ENCODE measurements around the gene SGCG.
"Not testable (repeated sequence)": the region's sequence is repeated elsewhere in the genome, so short reads cannot be mapped to it uniquely, and the experiment has no call there.

SGCG gene, protein sequence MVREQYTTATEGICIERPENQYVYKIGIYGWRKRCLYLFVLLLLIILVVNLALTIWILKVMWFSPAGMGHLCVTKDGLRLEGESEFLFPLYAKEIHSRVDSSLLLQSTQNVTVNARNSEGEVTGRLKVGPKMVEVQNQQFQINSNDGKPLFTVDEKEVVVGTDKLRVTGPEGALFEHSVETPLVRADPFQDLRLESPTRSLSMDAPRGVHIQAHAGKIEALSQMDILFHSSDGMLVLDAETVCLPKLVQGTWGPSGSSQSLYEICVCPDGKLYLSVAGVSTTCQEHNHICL

GRCh38 chr13:23180711-23181110 is at the start of gene SGCG:
SGCG (plus strand) TSS chr13:23180979; CDS start chr13:23203695, 22,716 bp downstream.
- no peak for DNase-seq

DNA sequence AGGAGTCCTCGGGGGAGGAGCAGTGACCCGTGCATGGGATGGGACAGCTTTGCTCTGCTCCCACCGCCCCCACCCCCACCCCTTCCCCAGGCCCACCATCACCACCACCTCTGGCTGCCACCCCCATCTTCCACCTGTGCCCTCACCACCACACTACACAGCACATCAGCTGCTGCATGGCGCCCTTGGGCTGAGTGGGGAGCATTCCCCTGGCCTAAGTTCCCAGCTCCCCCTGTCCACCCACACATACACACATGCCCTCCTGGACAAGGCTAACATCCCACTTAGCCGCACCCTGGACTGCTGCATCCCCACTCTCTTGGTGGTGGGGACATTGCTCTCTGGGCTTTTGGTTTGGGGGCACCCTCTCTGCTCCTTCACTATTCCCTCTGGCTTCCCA is 46.2 kb upstream of the SGCG start:
- DNase-seq, result no peak

DNA sequence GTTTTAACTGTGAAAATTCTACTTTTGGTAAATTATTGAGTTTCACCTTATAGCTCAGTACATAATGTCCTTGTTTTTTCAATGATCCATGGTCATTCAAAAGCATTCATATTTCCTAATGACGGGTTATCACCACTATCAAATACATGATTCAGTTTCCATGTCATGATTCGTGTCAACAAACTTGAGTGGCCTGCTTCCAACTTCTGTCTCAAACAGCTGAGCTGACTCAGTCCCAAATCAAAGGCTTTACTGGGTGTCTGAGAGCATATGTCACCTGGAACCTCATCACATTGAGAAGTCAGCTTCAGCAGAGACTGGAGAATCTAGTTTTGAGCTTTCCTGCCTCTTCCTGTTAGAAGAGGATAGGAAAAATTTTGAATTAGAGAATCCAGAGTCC is 40.3 kb upstream of the SGCG start:
- no peak for DNase-seq

DNA sequence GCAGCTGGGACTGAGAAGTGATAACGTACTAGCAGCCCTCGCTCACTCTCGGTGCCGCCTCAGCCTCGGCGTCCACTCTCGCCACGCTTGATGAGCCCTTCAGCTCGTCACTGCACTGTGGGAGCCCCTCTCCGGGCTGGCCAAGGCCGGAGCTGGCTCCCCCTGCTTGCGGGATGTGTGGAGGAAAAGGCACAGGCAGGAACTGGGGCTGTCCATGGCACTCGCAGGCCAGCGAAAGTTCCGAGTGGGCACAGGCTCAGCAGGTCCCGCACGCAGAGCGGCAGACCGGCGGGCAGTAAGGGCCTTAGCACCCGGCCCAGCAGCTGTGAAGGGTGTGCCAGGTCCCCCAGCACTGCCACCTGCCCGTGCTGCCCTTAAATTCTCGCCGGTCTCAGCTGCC is 38.8 kb upstream of the SGCG start:
- no peak for DNase-seq

DNA sequence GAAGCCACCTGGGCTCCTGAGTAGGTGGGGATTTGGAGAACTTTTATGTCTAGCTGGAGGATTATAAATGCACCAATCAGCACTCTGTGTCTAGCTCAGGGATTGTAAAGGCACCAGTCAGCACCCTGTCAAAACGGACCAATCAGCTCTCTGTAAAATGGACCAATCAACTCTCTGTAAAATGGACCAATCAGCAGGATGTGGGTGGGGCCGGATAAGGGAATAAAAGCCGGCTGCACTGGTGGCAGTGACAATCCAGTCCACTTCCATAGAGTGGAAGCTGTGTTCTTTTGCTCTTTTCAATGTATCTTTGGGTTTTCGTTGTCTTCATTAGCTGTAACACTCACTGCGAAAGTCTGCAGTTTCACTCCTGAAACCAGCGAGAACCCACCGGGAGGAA is 38.2 kb upstream of the SGCG start:
- DNase-seq, result not testable (repeated sequence)

GRCh38 chr13:23144431-23144830 is 36.3 kb upstream of the SGCG start:
- no peak for DNase-seq

GRCh38 chr13:23146006-23146405 is 34.8 kb upstream of the SGCG start:
- no peak for DNase-seq

DNA sequence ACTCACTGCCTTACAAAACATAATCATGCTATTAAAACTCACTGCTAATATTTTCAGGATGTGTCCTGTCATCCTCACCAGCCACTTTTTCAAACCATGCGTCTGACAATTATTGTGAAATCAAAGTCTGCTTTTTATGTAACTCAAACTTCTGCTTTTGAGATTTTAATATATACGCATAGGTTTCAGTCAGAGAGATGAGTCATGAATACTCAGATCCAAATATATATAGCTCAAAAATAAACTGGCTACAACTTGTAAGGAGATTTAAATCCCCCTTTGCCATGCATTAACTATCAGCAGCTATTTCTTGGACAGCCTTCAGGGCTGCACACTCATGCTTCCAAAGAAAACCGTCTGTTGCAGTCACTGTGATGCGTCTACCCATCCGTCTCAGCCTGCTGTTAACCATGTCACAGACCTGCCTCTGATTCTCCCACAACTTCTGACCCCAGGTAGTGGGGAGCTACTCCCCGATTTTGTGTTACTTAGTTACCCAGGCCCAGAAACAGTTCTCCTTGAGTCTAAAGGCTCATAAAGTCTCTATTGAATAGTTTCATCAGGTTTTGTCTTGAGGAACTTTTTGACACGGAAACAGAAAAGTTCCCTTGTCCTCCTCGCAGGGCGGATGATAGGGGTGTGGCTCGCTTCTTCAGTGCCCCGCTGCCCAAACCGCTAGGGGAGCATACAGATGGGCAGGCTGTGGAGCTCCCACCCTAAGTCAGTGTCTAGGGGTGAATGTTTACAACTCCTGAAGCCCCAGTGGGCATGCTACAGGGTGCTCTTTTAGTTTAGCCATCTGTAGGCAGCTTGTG is 33.8 kb upstream of the SGCG start:
- no peak for DNase-seq

- no peak for DNase-seq
Observed at GRCh38 chr13:23147827-23148226, 33.0 kb upstream of the SGCG start.

GRCh38 chr13:23157781-23158180 is 23.0 kb upstream of the SGCG start:
- DNase-seq, result no peak

DNA sequence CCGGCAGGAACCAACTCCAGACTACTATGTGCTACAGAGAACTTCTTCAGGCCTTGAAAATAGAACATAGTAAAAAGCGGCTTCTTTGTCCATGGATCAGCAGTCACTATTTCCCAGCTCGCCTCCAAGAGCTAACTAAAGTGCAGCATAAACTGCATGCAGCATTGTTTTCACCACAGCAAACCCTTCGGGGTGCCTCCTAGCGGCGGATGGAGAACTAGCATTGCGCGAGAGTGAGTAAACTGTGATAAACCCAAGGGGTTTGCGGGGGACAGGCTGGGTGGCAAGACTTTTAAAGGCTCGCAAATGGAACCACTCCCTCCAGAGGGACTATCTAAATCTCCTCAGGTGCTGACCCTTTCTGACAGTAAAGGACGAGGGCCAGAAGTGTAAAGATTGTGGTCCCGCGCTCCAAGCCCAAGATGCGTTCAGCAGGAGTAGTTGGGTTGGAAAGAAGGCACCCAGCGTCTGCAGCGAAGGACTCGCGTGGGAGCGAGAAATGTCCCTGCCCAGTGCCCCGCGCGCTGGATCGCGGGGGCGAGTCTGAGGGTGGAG is 21.5 kb upstream of the SGCG start:
- DNase-seq, result peak; percentile 49 to 52

DNA sequence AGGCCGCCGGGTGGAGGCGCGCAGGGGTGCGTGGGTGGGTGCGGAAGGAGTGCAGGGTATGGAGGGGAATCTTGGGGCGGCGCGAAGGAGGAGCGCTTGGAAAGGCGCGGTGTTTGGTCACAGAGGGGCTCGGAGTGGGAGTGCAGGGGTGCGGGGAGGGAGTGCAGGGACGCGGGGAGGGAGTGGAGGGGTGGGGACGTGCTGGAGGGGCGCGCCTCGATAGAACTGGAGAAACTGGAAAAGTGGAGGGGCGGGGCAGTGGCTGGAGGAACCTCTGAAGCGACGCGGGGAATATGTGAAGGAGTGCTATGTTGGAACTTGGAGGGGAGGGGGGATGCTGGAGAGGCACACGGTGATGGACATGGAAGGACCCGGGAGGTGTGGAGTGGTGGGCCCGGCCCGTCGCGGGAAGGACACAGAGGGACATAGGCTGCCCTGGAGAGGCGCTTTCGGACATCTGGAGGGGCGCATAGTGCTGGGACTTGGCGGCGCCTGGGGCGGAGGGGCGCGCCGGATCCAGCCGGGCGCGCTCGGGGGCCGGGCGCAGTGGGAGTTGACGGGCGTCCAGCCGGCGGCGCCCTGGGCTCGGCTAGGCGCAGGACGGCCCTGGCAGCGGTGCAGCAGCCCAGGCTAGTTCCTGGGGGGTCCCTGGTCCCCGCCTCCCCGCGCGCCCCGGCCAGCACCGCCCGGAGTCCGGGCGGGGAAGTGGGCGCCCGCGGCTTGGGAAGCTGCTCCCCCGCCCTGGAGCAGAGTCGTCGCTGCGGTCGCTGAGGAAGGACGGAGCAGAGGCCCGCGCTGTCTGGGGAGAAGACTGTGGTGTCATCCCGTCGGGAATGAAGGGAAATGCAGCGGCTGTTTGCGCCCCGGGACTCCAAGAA is 20.8 kb upstream of the SGCG start:
- no peak for DNase-seq

DNA sequence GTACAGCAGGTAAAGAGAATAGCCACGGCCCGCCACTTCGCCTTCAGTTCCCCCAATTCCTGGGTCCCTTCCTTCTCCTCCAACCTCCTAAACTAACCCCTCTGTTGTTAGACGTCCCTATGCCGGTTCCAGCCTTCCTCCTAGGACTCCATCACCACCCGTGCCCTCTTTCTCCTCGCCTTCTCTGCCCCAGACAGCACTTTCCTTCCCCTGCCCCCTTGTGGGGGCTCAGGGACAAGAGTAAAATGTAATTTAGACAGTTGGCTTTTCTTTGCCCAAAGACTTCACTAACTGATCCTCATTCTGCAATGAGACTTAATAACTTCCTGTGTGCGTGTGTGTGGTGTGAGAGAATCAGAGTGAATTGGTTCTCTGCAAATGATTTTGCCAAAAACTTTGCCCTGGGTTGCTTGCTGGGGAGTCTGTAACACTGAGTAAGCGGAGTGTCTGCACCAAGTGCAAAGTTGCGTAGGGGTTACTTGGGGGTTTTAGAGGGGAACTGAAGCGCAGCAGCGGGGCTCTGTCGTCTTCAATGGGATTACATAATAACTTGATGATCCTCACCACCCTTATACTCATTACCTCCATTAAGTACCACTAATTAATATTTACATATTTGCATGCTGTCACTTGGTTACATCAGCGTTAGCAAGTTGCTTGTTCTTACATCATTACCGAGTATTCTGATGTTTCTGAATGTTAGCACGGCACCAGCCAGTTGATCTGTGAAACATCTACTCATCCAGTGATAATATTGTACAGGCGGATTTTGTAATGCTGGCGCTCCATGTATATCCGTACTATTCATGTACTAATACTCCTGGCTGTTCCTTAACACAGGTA is 19.9 kb upstream of the SGCG start:
- no peak for DNase-seq

- DNase-seq, result no peak
Observed at GRCh38 chr13:23161481-23161825, 19.3 kb upstream of the SGCG start.

- no peak for DNase-seq
Observed at GRCh38 chr13:23175920-23176319, 4.9 kb upstream of the SGCG start.

DNA sequence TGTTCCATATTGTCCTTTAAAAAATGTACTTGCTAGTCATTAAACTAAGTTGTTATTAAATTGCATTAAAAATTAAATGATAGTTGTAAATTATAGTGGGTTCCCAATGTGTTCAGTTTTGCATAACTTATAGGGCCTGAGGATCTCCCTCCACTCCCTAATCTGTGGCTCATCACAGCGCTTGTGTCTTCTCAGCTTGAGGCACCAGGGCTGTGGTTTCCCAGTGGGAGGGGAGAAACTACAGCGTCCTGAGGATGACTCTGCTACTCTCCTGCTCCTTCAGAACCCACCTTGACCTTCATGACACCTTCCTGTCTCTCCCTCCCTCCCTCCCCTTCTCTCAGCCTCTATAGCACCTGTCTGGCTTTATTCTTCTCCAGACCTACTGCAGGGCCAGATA is 1.4 kb downstream of the SGCG start:
- no peak for DNase-seq

DNA sequence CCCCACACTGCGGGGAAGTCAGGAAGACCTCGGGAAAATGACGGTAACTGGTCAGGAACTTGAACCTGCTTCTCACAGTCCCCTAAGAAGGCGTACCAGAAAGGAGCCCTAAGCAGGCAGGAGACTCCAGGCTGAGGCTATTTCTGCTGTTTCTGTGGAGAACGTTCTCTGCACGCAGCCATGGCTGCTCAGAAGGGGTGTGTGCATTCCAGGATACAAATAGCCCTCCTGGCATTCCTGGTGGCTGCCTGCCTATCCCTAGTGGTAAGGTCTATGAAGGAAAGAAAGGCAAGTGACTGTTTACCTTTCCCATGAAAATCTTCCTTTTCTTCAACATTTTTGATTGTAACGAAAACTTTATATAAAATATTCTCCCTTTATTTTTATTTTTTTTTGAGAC is 2.5 kb downstream of the SGCG start:
- DNase-seq, result no peak

GRCh38 chr13:23185542-23185941 is 4.8 kb downstream of the SGCG start:
- DNase-seq, result no peak

DNA sequence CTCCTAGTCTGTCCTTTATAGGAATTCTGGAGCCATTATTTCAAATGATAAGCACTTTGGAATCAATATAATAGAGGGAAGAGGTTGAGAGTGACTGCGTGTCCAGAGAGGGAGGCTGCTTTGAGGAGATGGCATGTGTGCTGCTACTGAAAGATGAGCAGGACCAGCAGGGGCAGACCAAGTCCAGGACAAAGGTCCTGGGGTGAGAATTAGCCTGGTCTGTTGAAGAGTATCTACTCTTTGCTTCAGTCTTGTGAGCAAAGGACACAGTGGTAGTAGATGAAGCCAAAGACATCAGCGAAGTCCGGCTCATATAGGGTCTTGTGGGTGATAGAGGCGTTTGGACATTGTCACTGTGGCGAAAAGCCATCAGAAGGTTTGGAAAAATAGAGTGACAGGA is 21.1 kb downstream of the SGCG start:
- DNase-seq, result no peak

- DNase-seq, result no peak
Observed at GRCh38 chr13:23202383-23202782, 21.6 kb downstream of the SGCG start.

DNA sequence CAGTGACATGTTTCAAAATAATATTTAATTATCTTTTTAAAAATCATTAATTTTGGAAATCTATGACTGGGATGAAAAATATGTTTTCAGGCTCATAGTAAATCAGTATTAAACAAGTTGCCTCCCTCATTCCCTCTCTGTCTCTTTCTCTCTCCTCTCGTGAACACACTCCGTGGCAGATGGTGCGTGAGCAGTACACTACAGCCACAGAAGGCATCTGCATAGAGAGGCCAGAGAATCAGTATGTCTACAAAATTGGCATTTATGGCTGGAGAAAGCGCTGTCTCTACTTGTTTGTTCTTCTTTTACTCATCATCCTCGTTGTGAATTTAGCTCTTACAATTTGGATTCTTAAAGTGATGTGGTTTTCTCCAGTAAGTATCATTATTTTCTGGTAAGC is 22.7 kb downstream of the SGCG start:
- DNase-seq, result no peak

DNA sequence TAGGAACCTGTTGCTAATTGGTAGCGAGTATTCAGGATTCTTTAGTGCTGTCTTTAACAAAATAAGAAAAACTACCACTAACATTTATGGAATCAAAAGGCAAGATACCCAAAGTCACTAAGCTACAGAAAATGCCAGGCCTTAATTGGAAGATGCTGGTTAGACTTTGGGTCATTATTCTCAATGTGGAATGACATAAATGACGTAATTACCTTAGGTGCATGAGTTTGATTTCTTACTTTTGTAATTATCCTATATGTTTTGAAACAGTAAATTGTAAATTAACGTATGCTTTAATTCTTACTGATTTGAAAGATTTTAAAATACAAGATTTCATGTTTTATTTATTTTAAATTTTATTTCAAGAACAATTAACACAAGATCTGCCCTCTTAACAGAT is 25.0 kb downstream of the SGCG start:
- no peak for DNase-seq

All from activated T-cell treated with anti-CD3 and anti-CD28 coated beads, Interleukin-2, amount 50 U/mL, for 48 hours (primary cell).